Liver (tissue), 9 donors: Measurements from ENCODE around the gene CYP3A5. TPM values are rescaled to one million over a fixed set of nuclear protein-coding genes. Genes with fewer than 3 reads are reported as not detected.
"Not testable (repeated sequence)": the region's sequence is repeated elsewhere in the genome, so short reads cannot be mapped to it uniquely, and the experiment has no call there.

Experiments used
- DNase-seq: peaks from one replicate; pipeline ENCODE4 v3.0.0-alpha.2; 2017; ENCODE audit warnings: low spot score
- H3K27ac ChIP-seq, 2 donors: one replicate each; pipeline ENCODE4 v1.7.0; 2013; ENCODE audit warnings: inconsistent platforms in 2 of 2, low read length in 2 of 2, control low read depth in 1 of 2, low read depth in 1 of 2, mild to moderate bottlenecking in 1 of 2
- H3K27me3 ChIP-seq, 4 donors: one replicate each; pipeline versions ENCODE4 v1.6.1 to v1.7.0; 2013; ENCODE audit warnings: low read length in 3 of 4, inconsistent platforms in 1 of 4, mild to moderate bottlenecking in 1 of 4, moderate library complexity in 1 of 4; ENCODE audit not compliant: control insufficient read depth in 4 of 4, insufficient read depth in 4 of 4
- H3K36me3 ChIP-seq, 4 donors: one replicate each; pipeline versions ENCODE4 v1.6.1 to v1.7.0; 2013; ENCODE audit warnings: low read length in 3 of 4, mild to moderate bottlenecking in 3 of 4, low read depth in 1 of 4, moderate library complexity in 1 of 4; ENCODE audit not compliant: control insufficient read depth in 4 of 4, insufficient read depth in 3 of 4
- H3K4me1 ChIP-seq, 4 donors: one replicate each; pipeline versions ENCODE4 v1.6.1 to v1.7.0; 2013; ENCODE audit warnings: low read length in 3 of 4, mild to moderate bottlenecking in 3 of 4, moderate library complexity in 1 of 4; ENCODE audit not compliant: control insufficient read depth in 4 of 4, insufficient read depth in 4 of 4
- H3K4me3 ChIP-seq, 3 donors: one replicate each; pipeline versions ENCODE4 v1.6.1 to v1.7.0; 2013; ENCODE audit warnings: low read length in 3 of 3, control low read depth in 1 of 3, low read depth in 1 of 3, mild to moderate bottlenecking in 1 of 3
- H3K9ac ChIP-seq, 2 donors: one replicate each; pipeline ENCODE4 v1.7.0; 2013; ENCODE audit warnings: low read length in 2 of 2, mild to moderate bottlenecking in 2 of 2, moderate library complexity in 2 of 2, control low read depth in 1 of 2, low read depth in 1 of 2
- H3K9me3 ChIP-seq, 4 donors: one replicate each; pipeline versions ENCODE4 v1.6.1 to v1.7.0; 2013; ENCODE audit warnings: low read length in 3 of 4; ENCODE audit not compliant: control insufficient read depth in 4 of 4
- CTCF ChIP-seq: fragments of 150-350 bp; IDR thresholded peaks from 2 replicates; pipeline ENCODE4 v1.5.1; 2017; ENCODE audit warnings: improper control_type of control experiment, low read depth, low read length; ENCODE audit not compliant: missing input control
- EGR1 ChIP-seq, 2 donors: IDR thresholded peaks; 2 replicates each; pipeline ENCODE4 v1.6.1; 2016 to 2018; ENCODE audit warnings: antibody characterized with exemption in 2 of 2, low read depth in 2 of 2
- FOXA1 ChIP-seq: IDR thresholded peaks from 2 replicates; pipeline ENCODE4 v1.6.1; 2016; ENCODE audit warnings: antibody characterized with exemption
- FOXA2 ChIP-seq: IDR thresholded peaks from 2 replicates; pipeline ENCODE4 v1.6.1; 2016; ENCODE audit warnings: antibody characterized with exemption
- GABPA ChIP-seq, 2 donors: IDR thresholded peaks in 1 of 2; conservative IDR thresholded peaks in 1 of 2; 2 replicates each; pipeline ENCODE4 v1.6.1; 2016; ENCODE audit warnings: antibody characterized with exemption in 2 of 2, mild to moderate bottlenecking in 1 of 2, moderate library complexity in 1 of 2
- HNF4A ChIP-seq, 2 donors: conservative IDR thresholded peaks; 2 replicates each; pipeline ENCODE4 v1.6.1; 2016; ENCODE audit warnings: antibody characterized with exemption in 2 of 2, mild to moderate bottlenecking in 2 of 2
- HNF4G ChIP-seq: IDR thresholded peaks from 2 replicates; pipeline ENCODE4 v1.6.1; 2016; ENCODE audit warnings: antibody characterized with exemption
- JUND ChIP-seq, 2 donors: IDR thresholded peaks; 2 replicates each; pipeline ENCODE4 v1.6.1; 2016; ENCODE audit warnings: antibody characterized with exemption in 2 of 2
- MAX ChIP-seq: IDR thresholded peaks from 2 replicates; pipeline ENCODE4 v1.6.1; 2016; ENCODE audit warnings: antibody characterized with exemption
- NR2F2 ChIP-seq: IDR thresholded peaks from 2 replicates; pipeline ENCODE4 v1.6.1; 2016; ENCODE audit warnings: antibody characterized with exemption
- RAD21 ChIP-seq, 2 donors: IDR thresholded peaks; 2 replicates each; pipeline ENCODE4 v1.6.1; 2016; ENCODE audit warnings: antibody characterized with exemption in 2 of 2, mild to moderate bottlenecking in 2 of 2
- REST ChIP-seq: IDR thresholded peaks from 2 replicates; pipeline ENCODE4 v1.6.1; 2016; ENCODE audit warnings: antibody characterized with exemption, mild to moderate bottlenecking
- RXRA ChIP-seq, 2 donors: IDR thresholded peaks; 2 replicates each; pipeline ENCODE4 v1.6.1; 2017 to 2018; ENCODE audit warnings: antibody characterized with exemption in 2 of 2, mild to moderate bottlenecking in 1 of 2
- SP1 ChIP-seq: IDR thresholded peaks from 2 replicates; pipeline ENCODE4 v1.6.1; 2018; ENCODE audit warnings: antibody characterized with exemption, mild to moderate bottlenecking
- TAF1 ChIP-seq: conservative IDR thresholded peaks from 2 replicates; pipeline ENCODE4 v1.6.1; 2016; ENCODE audit warnings: antibody characterized with exemption, mild to moderate bottlenecking
- YY1 ChIP-seq: IDR thresholded peaks from 2 replicates; pipeline ENCODE4 v1.6.1; 2016; ENCODE audit warnings: antibody characterized with exemption, mild to moderate bottlenecking
- WGBS: extraction: QIAGEN DNeasy Blood & Tissue Kit; methylation state at CpG from one replicate; pipeline ENCODE4 v1.1.7; 2013; 5-methylcytosine and 5-hydroxymethylcytosine counted together
- polyA plus RNA-seq, 2 donors: library from polyadenylated mRNA; stranded (reverse) in 1 of 2; unstranded in 1 of 2; fragments of 200-250 nt in 1 of 2; fragments of >200 nt in 1 of 2; fragmentation: Nextera tagmentation in 1 of 2; extraction: Ambion mirVana in 1 of 2; gene quantifications; one replicate each; pipeline versions ENCODE4 v1.2.1 to v1.2.3, GENCODE V29; 2013 to 2015
- total RNA-seq, 2 donors: library from RNA; depleted of rRNA; stranded (reverse); fragments of >200 nt; gene quantifications; one replicate each; pipeline ENCODE4 v1.2.3, GENCODE V29; 2014
- TF ChIP-seq, protein P1 (sequence below): IDR thresholded peaks from 2 replicates; pipeline ENCODE4 v1.6.1; 2016; ENCODE audit warnings: antibody characterized with exemption
- TF ChIP-seq, protein P2 (sequence below): IDR thresholded peaks from 2 replicates; pipeline ENCODE4 v1.6.1; 2016; ENCODE audit warnings: antibody characterized with exemption
- donor health status: healthy.
- donor health status: healthy.
- donor health status: healthy.
- donor health status: healthy.
- donor health status: healthy.

CYP3A5 gene
- total and polyA plus RNA-seq, 4 donors: 21.9 to 1,413 (median 717) TPM

DNA sequence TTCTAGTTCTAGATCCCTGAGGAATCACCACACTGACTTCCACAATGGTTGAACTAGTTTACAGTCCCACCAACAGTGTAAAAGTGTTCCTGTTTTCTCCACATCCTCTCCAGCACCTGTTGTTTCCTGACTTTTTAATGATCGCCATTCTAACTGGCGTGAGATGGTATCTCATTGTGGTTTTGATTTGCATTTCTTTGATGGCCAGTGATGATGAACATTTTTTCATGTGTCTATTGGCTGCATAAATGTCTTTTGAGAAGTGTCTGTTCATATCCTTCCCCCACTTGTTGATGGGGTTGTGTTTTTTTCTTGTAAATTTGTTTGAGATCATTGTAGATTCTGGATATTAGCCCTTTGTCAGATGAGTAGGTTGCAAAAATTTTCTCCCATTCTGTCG lies 25.2 kb downstream of the CYP3A5 start:
- H3K36me3 ChIP-seq, DNase-seq, H3K27me3 ChIP-seq, H3K9ac ChIP-seq, H3K27ac ChIP-seq, H3K4me1 ChIP-seq, H3K9me3 ChIP-seq, H3K4me3 ChIP-seq: not testable (repeated sequence)
- TF ChIP-seq, protein P1, sequence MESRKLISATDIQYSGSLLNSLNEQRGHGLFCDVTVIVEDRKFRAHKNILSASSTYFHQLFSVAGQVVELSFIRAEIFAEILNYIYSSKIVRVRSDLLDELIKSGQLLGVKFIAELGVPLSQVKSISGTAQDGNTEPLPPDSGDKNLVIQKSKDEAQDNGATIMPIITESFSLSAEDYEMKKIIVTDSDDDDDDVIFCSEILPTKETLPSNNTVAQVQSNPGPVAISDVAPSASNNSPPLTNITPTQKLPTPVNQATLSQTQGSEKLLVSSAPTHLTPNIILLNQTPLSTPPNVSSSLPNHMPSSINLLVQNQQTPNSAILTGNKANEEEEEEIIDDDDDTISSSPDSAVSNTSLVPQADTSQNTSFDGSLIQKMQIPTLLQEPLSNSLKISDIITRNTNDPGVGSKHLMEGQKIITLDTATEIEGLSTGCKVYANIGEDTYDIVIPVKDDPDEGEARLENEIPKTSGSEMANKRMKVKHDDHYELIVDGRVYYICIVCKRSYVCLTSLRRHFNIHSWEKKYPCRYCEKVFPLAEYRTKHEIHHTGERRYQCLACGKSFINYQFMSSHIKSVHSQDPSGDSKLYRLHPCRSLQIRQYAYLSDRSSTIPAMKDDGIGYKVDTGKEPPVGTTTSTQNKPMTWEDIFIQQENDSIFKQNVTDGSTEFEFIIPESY: peak; percentile 17
- WGBS: 76% methylated on average over 2 of the region's 3 CpGs

- no peak overlapping the region for H3K27ac ChIP-seq
- H3K36me3 ChIP-seq: peaks cover 0 to 12% (median 7%) of the 10 kb centered on the region in 4 donors
- no peak overlapping the region for H3K4me3 ChIP-seq
- H3K4me1 ChIP-seq: no peaks in the 10 kb centered on the region
- H3K9ac ChIP-seq: no peak overlapping the region
- no peaks in the 10 kb centered on the region for H3K27me3 ChIP-seq
- no peak for DNase-seq
- 88% methylated on average over 3 of the region's 3 CpGs for WGBS
- TF ChIP-seq EGR1 (IDR thresholded peaks at IDR 0.05; ENCODE audit: low read depth in 2 of 2) (peak in 1 of 2 donors; percentile 7), NR2F2 (no peak), GABPA (IDR thresholded peaks at IDR 0.05 in 1 of 2, conservative IDR thresholded peaks at IDR 0.05 in 1 of 2) (no peak), HNF4A (conservative IDR thresholded peaks at IDR 0.05) (no peak), RXRA (IDR thresholded peaks at IDR 0.05) (peak in 1 of 2 donors; percentile 14), REST (no peak), TAF1 (no peak), FOXA2 (no peak), YY1 (no peak), SP1 (no peak), CTCF (no peak), HNF4G (no peak), JUND (IDR thresholded peaks at IDR 0.05) (no peak), MAX (no peak), RAD21 (IDR thresholded peaks at IDR 0.05) (no peak), FOXA1 (no peak)
- TF ChIP-seq, protein P2, sequence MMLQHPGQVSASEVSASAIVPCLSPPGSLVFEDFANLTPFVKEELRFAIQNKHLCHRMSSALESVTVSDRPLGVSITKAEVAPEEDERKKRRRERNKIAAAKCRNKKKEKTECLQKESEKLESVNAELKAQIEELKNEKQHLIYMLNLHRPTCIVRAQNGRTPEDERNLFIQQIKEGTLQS: no peak
- TF ChIP-seq, protein P1: peak; percentile 45
- peaks cover 0 to 3% (median 0%) of the 10 kb centered on the region in 4 donors for H3K9me3 ChIP-seq
Observed at GRCh38 chr7:99653754-99654153, 26.0 kb downstream of the CYP3A5 start.
